IMR-90 (cell line): ENCODE data around the gene IGFBP1. TPM values are rescaled to one million over a fixed set of nuclear protein-coding genes. Genes with fewer than 3 reads are reported as not detected.
A peak's percentile ranks its signal among the peaks of the same experiment; 100 is the strongest.

ENCODE experiments used
- ATAC-seq: fragments of 200-7000 bp; cut with Tn5 transposase; 2 replicates; pipeline ENCODE4 v1.9.1; 2020; ENCODE audit warnings: low read depth, mild to moderate bottlenecking, moderate library complexity
- BruUV-seq: library from RNA; stranded (reverse); fragments of 400-500 nt; replicated peaks from 2 replicates; lab custom pipeline; 2021; lab: Mats Ljungman, UMichigan
- CTCF ChIA-PET: fragments of 300-600 bp; formaldehyde crosslinking; extraction: SDS; loops from one replicate; lab custom pipeline; 2021; ENCODE audit warnings: antibody characterized with exemption; lab: Yijun Ruan, JAX
- POLR2A ChIA-PET: fragments of 300-600 bp; sonication (Branson Sonifier 250); formaldehyde crosslinking; loops from one replicate; lab custom pipeline; 2022; ENCODE audit warnings: antibody characterized with exemption; ENCODE audit not compliant: unreplicated experiment; lab: Charles Lee
- DNase-seq: peaks from one replicate; pipeline ENCODE4 v3.0.0; 2013
- H2AFZ ChIP-seq: replicated peaks from 2 replicates; pipeline ENCODE3; 2013; ENCODE audit warnings: low read length, mild to moderate bottlenecking; ENCODE audit not compliant: poor library complexity
- H2AK5ac ChIP-seq: 2 replicates; pipeline ENCODE4 v1.6.1; 2013; ENCODE audit warnings: low read depth, low read length, inconsistent platforms
- H2AK9ac ChIP-seq: replicated peaks from 2 replicates; pipeline ENCODE3; 2013; ENCODE audit warnings: mild to moderate bottlenecking, low read depth, low read length, moderate library complexity; ENCODE audit not compliant: poor library complexity
- H2BK120ac ChIP-seq: 2 replicates; pipeline ENCODE4 v1.6.1; 2013; ENCODE audit warnings: low read depth, low read length, inconsistent platforms
- H2BK15ac ChIP-seq: 3 replicates; pipeline ENCODE4 v1.6.1; 2013; ENCODE audit warnings: low read depth, low read length, inconsistent platforms
- H2BK20ac ChIP-seq: 2 replicates; pipeline ENCODE4 v1.6.1; 2013; ENCODE audit warnings: low read depth, mild to moderate bottlenecking, inconsistent platforms, low read length, moderate library complexity
- H2BK5ac ChIP-seq: 2 replicates; pipeline ENCODE4 v1.6.1; 2013; ENCODE audit warnings: mild to moderate bottlenecking, low read depth, low read length, inconsistent platforms; ENCODE audit not compliant: poor library complexity, severe bottlenecking
- H3K14ac ChIP-seq: replicated peaks from 2 replicates; pipeline ENCODE4 v1.6.1; 2013; ENCODE audit warnings: low read depth, low read length, inconsistent platforms
- H3K18ac ChIP-seq: 2 replicates; pipeline ENCODE4 v1.6.1; 2013; ENCODE audit warnings: low read depth, low read length, control low read depth
- H3K23ac ChIP-seq: 2 replicates; pipeline ENCODE4 v1.6.1; 2013; ENCODE audit warnings: low read depth, low read length, inconsistent platforms
- H3K27ac ChIP-seq: 2 replicates; pipeline ENCODE4 v1.5.1; 2013; ENCODE audit warnings: mild to moderate bottlenecking, control low read depth, low read length; ENCODE audit not compliant: insufficient read depth
- H3K27me3 ChIP-seq: 2 replicates; pipeline ENCODE4 v1.6.1; 2013; ENCODE audit warnings: low read length; ENCODE audit not compliant: control insufficient read depth, insufficient read depth
- H3K36me3 ChIP-seq: 2 replicates; pipeline ENCODE4 v1.6.1; 2013; ENCODE audit warnings: low read length, mixed read lengths; ENCODE audit not compliant: control insufficient read depth, insufficient read depth
- H3K4ac ChIP-seq: 2 replicates; pipeline ENCODE4 v1.6.1; 2013; ENCODE audit warnings: low read depth, low read length, inconsistent platforms
- H3K4me1 ChIP-seq: 2 replicates; pipeline ENCODE4 v1.6.1; 2013; ENCODE audit warnings: low read length, mixed read lengths; ENCODE audit not compliant: control insufficient read depth, insufficient read depth
- H3K4me2 ChIP-seq: 2 replicates; pipeline ENCODE4 v1.6.1; 2013; ENCODE audit warnings: low read depth, mild to moderate bottlenecking, control low read depth, low read length, moderate library complexity
- H3K4me3 ChIP-seq: 2 replicates; pipeline ENCODE4 v1.5.1; 2013; ENCODE audit warnings: low read depth, mild to moderate bottlenecking, control low read depth, low read length, moderate library complexity; ENCODE audit not compliant: insufficient read depth
- H3K56ac ChIP-seq: 2 replicates; pipeline ENCODE4 v1.6.1; 2013; ENCODE audit warnings: low read length, inconsistent platforms; ENCODE audit not compliant: insufficient read depth; ENCODE audit errors: extremely low read depth
- H3K79me1 ChIP-seq, 2 experiments: 2 replicates each; pipeline ENCODE4 v1.6.1; 2013; ENCODE audit warnings: low read length in 2 of 2, inconsistent platforms in 1 of 2, low read depth in 1 of 2
- H3K9ac ChIP-seq: 2 replicates; pipeline ENCODE4 v1.6.1; 2013; ENCODE audit warnings: low read depth, low read length, control low read depth
- H3K9me1 ChIP-seq: 2 replicates; pipeline ENCODE4 v1.6.1; 2013; ENCODE audit warnings: low read length, inconsistent platforms; ENCODE audit not compliant: insufficient read depth
- H3K9me3 ChIP-seq: 2 replicates; pipeline ENCODE4 v1.6.1; 2013; ENCODE audit warnings: low read length; ENCODE audit not compliant: control insufficient read depth, insufficient read depth
- H4K20me1 ChIP-seq: 2 replicates; pipeline ENCODE4 v1.6.1; 2013; ENCODE audit warnings: low read length, inconsistent platforms; ENCODE audit not compliant: insufficient read depth
- H4K5ac ChIP-seq: 2 replicates; pipeline ENCODE4 v1.6.1; 2013; ENCODE audit warnings: mild to moderate bottlenecking, low read depth, low read length, control low read depth
- H4K8ac ChIP-seq, 2 experiments: 2 replicates each; pipeline ENCODE4 v1.6.1; 2013; ENCODE audit warnings: low read depth in 2 of 2, low read length in 2 of 2, control low read depth in 1 of 2, inconsistent platforms in 1 of 2
- H4K91ac ChIP-seq: 2 replicates; pipeline ENCODE4 v1.6.1; 2013; ENCODE audit warnings: low read depth, low read length, inconsistent platforms; ENCODE audit not compliant: insufficient read depth
- BHLHE40 ChIP-seq: fragments of 150-350 bp; IDR thresholded peaks from 2 replicates; pipeline ENCODE4 v1.6.1; 2016; ENCODE audit warnings: mild to moderate bottlenecking, low read depth, low read length
- MAZ ChIP-seq: IDR thresholded peaks from 2 replicates; pipeline ENCODE4 v1.6.1; 2012; ENCODE audit warnings: low read depth, mild to moderate bottlenecking, low read length, improper control_type of control experiment, moderate library complexity, borderline replicate concordance
- RAD21 ChIP-seq: IDR thresholded peaks from 2 replicates; pipeline ENCODE4 v1.6.1; 2012; ENCODE audit warnings: low read length, improper control_type of control experiment
- RCOR1 ChIP-seq: IDR thresholded peaks from 2 replicates; pipeline ENCODE4 v1.6.1; 2012; ENCODE audit warnings: mild to moderate bottlenecking, low read length, improper control_type of control experiment; ENCODE audit not compliant: insufficient replicate concordance
- SMC3 ChIP-seq: fragments of 150-350 bp; IDR thresholded peaks from 2 replicates; pipeline ENCODE4 v1.6.1; 2016; ENCODE audit warnings: low read depth, mild to moderate bottlenecking, antibody characterized with exemption, low read length, moderate library complexity
- WGBS, 2 experiments: methylation state at CpG; one replicate each; pipeline versions ENCODE4 v1.1.5 to v1.1.7; 2013; ENCODE audit warnings: missing lambda C conversion rate in 2 of 2; ENCODE audit not compliant: insufficient read length in 1 of 2; ENCODE audit errors: extremely low coverage in 2 of 2; 5-methylcytosine and 5-hydroxymethylcytosine counted together
- dilution Hi-C: fragments of 300-500 bp; cut with HindIII; formaldehyde crosslinking; loops from one replicate; pipeline ENCODE4 v1.14.3; 2018; ENCODE audit warnings: low sequenced_read_pairs; ENCODE audit not compliant: unreplicated experiment
- in situ Hi-C: fragments of 300-500 bp; cut with MboI; formaldehyde crosslinking; loops from 3 replicates; pipeline ENCODE4 v1.14.3; 2019; ENCODE audit warnings: low sequenced_read_pairs, inconsistent platforms, mixed read lengths
- intact Hi-C: fragments of 100-400 bp; cut with micrococcal nuclease; formaldehyde crosslinking; loops from 2 replicates; pipeline ENCODE4 v1.10.0; 2022
- polyA plus RNA-seq, 3 experiments: library from polyadenylated mRNA; depleted of rRNA; stranded (reverse); fragments of >200 nt; gene quantifications; 2 replicates each; pipeline ENCODE4 v1.2.3, GENCODE V29; 2012; ENCODE audit warnings: low replicate concordance in 1 of 3
- total RNA-seq: library from RNA; depleted of rRNA; stranded (reverse); fragments of >200 nt; gene quantifications from 2 replicates; pipeline ENCODE4 v1.2.3, GENCODE V29; 2012
- TF ChIP-seq, protein P1 (sequence below): conservative IDR thresholded peaks from 2 replicates; pipeline ENCODE4 v1.5.1; 2012; ENCODE audit warnings: mild to moderate bottlenecking, low read depth, low read length, improper control_type of control experiment

Gene IGFBP1
- total and polyA plus RNA-seq, 2 of the 4 experiments (the other 2 are of a cell fraction), result not detected

DNA sequence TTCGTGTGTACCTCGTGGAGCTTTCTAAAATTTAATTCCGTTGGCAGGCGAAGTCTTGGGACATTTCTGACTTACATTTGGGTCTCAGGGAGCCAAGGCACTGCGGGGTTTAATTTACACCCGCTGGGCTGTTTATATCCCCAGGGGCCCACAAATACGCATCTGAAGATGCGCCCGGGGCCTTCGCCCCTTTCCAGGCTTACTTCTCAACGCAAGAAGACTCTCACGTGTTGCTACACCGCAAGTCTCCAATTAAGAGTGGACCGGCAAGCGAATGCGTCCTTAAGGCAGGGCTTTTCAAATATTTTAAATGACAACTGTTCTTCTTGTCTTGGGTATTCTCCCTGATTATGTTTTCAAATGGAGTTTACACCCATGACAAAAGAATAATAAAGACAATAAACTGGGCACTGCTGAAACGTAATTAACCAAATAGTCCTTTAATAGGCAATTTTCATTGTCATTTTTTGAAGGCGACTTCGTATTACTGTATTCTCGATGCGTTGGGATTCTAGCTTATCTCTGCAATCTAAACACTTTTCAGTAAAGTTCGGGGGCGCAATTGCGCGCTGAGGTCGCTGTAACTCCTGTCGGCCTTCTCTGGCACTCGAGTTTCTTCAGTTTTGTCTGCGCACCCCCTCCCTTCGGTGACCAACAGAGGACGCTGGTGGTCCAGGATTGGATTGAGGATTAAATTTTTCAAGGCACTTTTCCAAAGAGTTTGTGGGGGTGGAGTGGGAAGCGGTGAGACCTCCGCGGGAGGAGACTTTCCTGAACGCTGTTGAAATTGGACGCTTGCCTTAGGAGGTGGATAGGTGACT is 33.6 kb downstream of the IGFBP1 start:
- no peak for TF ChIP-seq BHLHE40
- TF ChIP-seq, protein P1, sequence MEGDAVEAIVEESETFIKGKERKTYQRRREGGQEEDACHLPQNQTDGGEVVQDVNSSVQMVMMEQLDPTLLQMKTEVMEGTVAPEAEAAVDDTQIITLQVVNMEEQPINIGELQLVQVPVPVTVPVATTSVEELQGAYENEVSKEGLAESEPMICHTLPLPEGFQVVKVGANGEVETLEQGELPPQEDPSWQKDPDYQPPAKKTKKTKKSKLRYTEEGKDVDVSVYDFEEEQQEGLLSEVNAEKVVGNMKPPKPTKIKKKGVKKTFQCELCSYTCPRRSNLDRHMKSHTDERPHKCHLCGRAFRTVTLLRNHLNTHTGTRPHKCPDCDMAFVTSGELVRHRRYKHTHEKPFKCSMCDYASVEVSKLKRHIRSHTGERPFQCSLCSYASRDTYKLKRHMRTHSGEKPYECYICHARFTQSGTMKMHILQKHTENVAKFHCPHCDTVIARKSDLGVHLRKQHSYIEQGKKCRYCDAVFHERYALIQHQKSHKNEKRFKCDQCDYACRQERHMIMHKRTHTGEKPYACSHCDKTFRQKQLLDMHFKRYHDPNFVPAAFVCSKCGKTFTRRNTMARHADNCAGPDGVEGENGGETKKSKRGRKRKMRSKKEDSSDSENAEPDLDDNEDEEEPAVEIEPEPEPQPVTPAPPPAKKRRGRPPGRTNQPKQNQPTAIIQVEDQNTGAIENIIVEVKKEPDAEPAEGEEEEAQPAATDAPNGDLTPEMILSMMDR, result peak; percentile 99
- no peak for TF ChIP-seq RCOR1
- TF ChIP-seq RAD21, result peak; percentile 98
- peak; percentile 97 for TF ChIP-seq SMC3
- peak; percentile 72 for TF ChIP-seq MAZ
- Histone ChIP-seq H3K56ac (peak overlapping the region; percentile 13; the same call in 1 of the 2 replicates), H3K14ac (0 out of 2 replicates have a peak overlapping the region, but pooled peaks have one; percentile 5), H2AK9ac (peak overlapping the region; percentile 75), H3K4me3 (peak overlapping the region; percentile 85), H3K27ac (no peak overlapping the region; the same call in 1 of the 2 replicates), H3K9me1 (peaks cover 15% of the 10 kb centered on the region), H4K5ac (peak overlapping the region; percentile 4; the same call in 1 of the 2 replicates), H3K36me3 (peaks cover 2% of the 10 kb centered on the region; the same call in 1 of the 2 replicates), H3K18ac (peak overlapping the region; percentile 11; the same call in 1 of the 2 replicates), H3K79me1 (peaks cover 12 to 23% of the 10 kb centered on the region in 2 experiments; a peak in 3 of 4 replicates), H2AFZ (peak overlapping the region; percentile 74), H3K9ac (peak overlapping the region; percentile 31), H3K9me3 (no peaks in the 10 kb centered on the region), H3K4ac (peak overlapping the region; percentile 68), H2BK15ac (peak overlapping the region; percentile 54; the same call in 2 of the 3 replicates), H3K27me3 (no peaks in the 10 kb centered on the region), H3K23ac (0 out of 2 replicates have a peak overlapping the region, but pooled peaks have one; percentile 23), H2BK20ac (peak overlapping the region; percentile 79), H3K4me1 (peaks cover 17% of the 10 kb centered on the region), H3K4me2 (peak overlapping the region; percentile 83), H2BK120ac (peak overlapping the region; percentile 81), H4K8ac (peak overlapping the region; percentile 57 to 78; a peak in 3 of 4 replicates), H2BK5ac (no peak overlapping the region), H4K20me1 (peaks cover 25% of the 10 kb centered on the region), H2AK5ac (peak overlapping the region; percentile 10; the same call in 1 of the 2 replicates), H4K91ac (peak overlapping the region; percentile 79)
- intact Hi-C loops, result loop anchor here (1.0 to 10.0 kb wide), 11 partner anchors 113 to 1333 kb away; no protein-coding TSS in a partner anchor
- in situ Hi-C loops, result loop anchor here (5.0 to 25.0 kb wide), 3 partner anchors 430 to 1165 kb away; no protein-coding TSS in a partner anchor
- DNase-seq (peak; percentile 75), ATAC-seq (peak; percentile 19)
- POLR2A ChIA-PET, result interaction anchor here (0.7 kb wide), 1 partner anchor 789 kb away, joined by 4 read pairs; no protein-coding TSS in a partner anchor
- dilution Hi-C loops, result no loop called here
- BruUV-seq, result no TSS peak
- CTCF ChIA-PET, result interaction anchor here (0.6 to 2.4 kb wide), 29 partner anchors 48 to 1261 kb away, joined by 3 to 30 read pairs (median 4); no protein-coding TSS in a partner anchor
- 12% methylated on average over 24 of the region's 36 CpGs; no CpG with 5 or more reads in 1 of the 2 experiments for WGBS, 2 experiments
